Glomerular endothelial cell (primary cell): Measurements from ENCODE around the gene KDM2A. TPM values are rescaled to one million over a fixed set of nuclear protein-coding genes. Genes with fewer than 3 reads are reported as not detected.
"Not testable (repeated sequence)": the region's sequence is repeated elsewhere in the genome, so short reads cannot be mapped to it uniquely, and the experiment has no call there.

ENCODE experiments used
- DNase-seq: peaks from one replicate; pipeline ENCODE4 v3.0.0-alpha.2; 2011; ENCODE audit warnings: low read depth, low spot score; ENCODE audit errors: extremely low read depth
- total RNA-seq: library from RNA; depleted of rRNA; stranded (reverse); fragments of >200 nt; gene quantifications from 2 replicates; pipeline ENCODE4 v1.2.3, GENCODE V29; 2015

The KDM2A gene
- total RNA-seq, 1 donor from 2014 or later: 55.2 TPM

GRCh38 chr11:67167091-67167490, 48.0 kb downstream of the KDM2A start:
- DNase-seq: no peak

GRCh38 chr11:67167719-67168118, 48.7 kb downstream of the KDM2A start:
- no peak for DNase-seq

- not testable (repeated sequence) for DNase-seq
Observed at GRCh38 chr11:67168911-67169310, 49.8 kb downstream of the KDM2A start.

GRCh38 chr11:67174311-67174710, 55.2 kb downstream of the KDM2A start:
- no peak for DNase-seq

- no peak for DNase-seq
Observed at GRCh38 chr11:67177399-67178281, 58.6 kb downstream of the KDM2A start.

GRCh38 chr11:67178421-67178820, 59.4 kb downstream of the KDM2A start:
- DNase-seq: no peak

- DNase-seq: no peak
Observed at GRCh38 chr11:67178878-67179277, 59.8 kb downstream of the KDM2A start.

- no peak for DNase-seq
Observed at GRCh38 chr11:67179892-67180490, 60.9 kb downstream of the KDM2A start.

- no peak for DNase-seq
Observed at GRCh38 chr11:67194096-67194495, 75.0 kb downstream of the KDM2A start.

GRCh38 chr11:67195971-67196456, 77.0 kb downstream of the KDM2A start:
- DNase-seq: no peak

GRCh38 chr11:67197606-67198005, 78.5 kb downstream of the KDM2A start:
- DNase-seq: no peak

- not testable (repeated sequence) for DNase-seq
Observed at GRCh38 chr11:67198781-67199180, 79.7 kb downstream of the KDM2A start.

GRCh38 chr11:67199751-67200150, 80.7 kb downstream of the KDM2A start:
- no peak for DNase-seq

GRCh38 chr11:67202028-67202427, 83.0 kb downstream of the KDM2A start:
- no peak for DNase-seq

- no peak for DNase-seq
Observed at GRCh38 chr11:67204822-67205221, 85.8 kb downstream of the KDM2A start.

- DNase-seq: not testable (repeated sequence)
Observed at GRCh38 chr11:67209222-67209621, 90.2 kb downstream of the KDM2A start.

- DNase-seq: no peak
Observed at GRCh38 chr11:67211656-67212436, 92.8 kb downstream of the KDM2A start.

- DNase-seq: no peak
Observed at GRCh38 chr11:67213178-67213621, 94.1 kb downstream of the KDM2A start.

GRCh38 chr11:67227726-67228125, 108.7 kb downstream of the KDM2A start:
- no peak for DNase-seq

- no peak for DNase-seq
Observed at GRCh38 chr11:67230406-67230805, 111.3 kb downstream of the KDM2A start.

GRCh38 chr11:67230886-67231285, 111.8 kb downstream of the KDM2A start:
- DNase-seq: no peak
